Astrocyte (in vitro differentiated cells and primary cell): Measurements from ENCODE around the gene NR4A3. TPM values are rescaled to one million over a fixed set of nuclear protein-coding genes. Genes with fewer than 3 reads are reported as not detected.

Source experiments
- DNase-seq: peaks from one replicate; pipeline ENCODE4 v3.0.0-alpha.2; 2010; ENCODE audit warnings: low read depth
- FAIRE-seq: peaks from 2 replicates; lab custom pipeline; 2011; peaks lifted over from hg19 to GRCh38; lab: Jason Lieb, UNC
- H2AFZ ChIP-seq: 2 replicates; pipeline ENCODE4 v1.6.0; 2012; ENCODE audit warnings: low read depth, low read length, inconsistent platforms
- H3K27ac ChIP-seq: 2 replicates; pipeline ENCODE4 v1.5.1; 2011; ENCODE audit warnings: low read depth, low read length, inconsistent platforms
- H3K27me3 ChIP-seq: 2 replicates; pipeline ENCODE4 v1.6.0; 2011; ENCODE audit warnings: low read length, inconsistent platforms; ENCODE audit not compliant: insufficient read depth
- H3K36me3 ChIP-seq: 2 replicates; pipeline ENCODE4 v1.5.1; 2011; ENCODE audit warnings: low read length, inconsistent platforms; ENCODE audit not compliant: insufficient read depth
- H3K4me1 ChIP-seq: 2 replicates; pipeline ENCODE4 v1.5.1; 2011; ENCODE audit warnings: low read length, inconsistent platforms; ENCODE audit not compliant: insufficient read depth
- H3K4me2 ChIP-seq: 2 replicates; pipeline ENCODE4 v1.6.0; 2012; ENCODE audit warnings: low read length, inconsistent platforms
- H3K4me3 ChIP-seq: 2 replicates; pipeline ENCODE4 v1.5.1; 2011; ENCODE audit warnings: low read depth, mild to moderate bottlenecking, low read length, inconsistent platforms; ENCODE audit not compliant: insufficient read depth
- H3K79me2 ChIP-seq: 2 replicates; pipeline ENCODE4 v1.6.0; 2012; ENCODE audit warnings: mild to moderate bottlenecking, low read length, inconsistent platforms; ENCODE audit not compliant: insufficient read depth
- H3K9ac ChIP-seq: 2 replicates; pipeline ENCODE4 v1.6.0; 2012; ENCODE audit warnings: mild to moderate bottlenecking, low read length, inconsistent platforms
- H3K9me3 ChIP-seq: 2 replicates; pipeline ENCODE4 v1.5.1; 2012; ENCODE audit warnings: low read depth, mild to moderate bottlenecking, low read length, inconsistent platforms; ENCODE audit not compliant: insufficient read depth
- H4K20me1 ChIP-seq: 2 replicates; pipeline ENCODE4 v1.6.0; 2012; ENCODE audit warnings: low read length, inconsistent platforms; ENCODE audit not compliant: insufficient read depth
- H3K27ac Mint-ChIP-seq: one replicate; pipeline ENCODE4 v1.8.0; 2021; ENCODE audit warnings: mild to moderate bottlenecking, mixed read lengths; ENCODE audit not compliant: unreplicated experiment
- H3K27me3 Mint-ChIP-seq: one replicate; pipeline ENCODE4 v1.8.0; 2021; ENCODE audit warnings: low read depth, mixed read lengths; ENCODE audit not compliant: unreplicated experiment
- H3K36me3 Mint-ChIP-seq: one replicate; pipeline ENCODE4 v1.8.0; 2021; ENCODE audit warnings: low read depth, mixed read lengths; ENCODE audit not compliant: unreplicated experiment
- H3K4me1 Mint-ChIP-seq: one replicate; pipeline ENCODE4 v1.8.0; 2021; ENCODE audit warnings: low read depth, mixed read lengths; ENCODE audit not compliant: unreplicated experiment
- H3K4me3 Mint-ChIP-seq: one replicate; pipeline ENCODE4 v1.8.0; 2021; ENCODE audit warnings: mild to moderate bottlenecking, moderate library complexity, mixed read lengths; ENCODE audit not compliant: unreplicated experiment
- H3K9me3 Mint-ChIP-seq: one replicate; pipeline ENCODE4 v1.8.0; 2021; ENCODE audit warnings: mild to moderate bottlenecking, mixed read lengths; ENCODE audit not compliant: unreplicated experiment
- EZH2 ChIP-seq: IDR thresholded peaks from 2 replicates; pipeline ENCODE4 v1.6.1; 2012; ENCODE audit warnings: mild to moderate bottlenecking, low read length, inconsistent platforms; ENCODE audit not compliant: insufficient read depth
- total RNA-seq: library from RNA; stranded (reverse); gene quantifications from 2 replicates; pipeline ENCODE4 v1.2.1, GENCODE V29; 2021
- TF ChIP-seq, protein P1 (sequence below): IDR thresholded peaks from 2 replicates; pipeline ENCODE4 v1.5.1; 2011; ENCODE audit warnings: low read depth, mild to moderate bottlenecking, inconsistent platforms, low read length, moderate library complexity; ENCODE audit not compliant: insufficient read depth

The NR4A3 gene
- total RNA-seq, 1 donor from 2014 or later: 3.6 TPM

DNA sequence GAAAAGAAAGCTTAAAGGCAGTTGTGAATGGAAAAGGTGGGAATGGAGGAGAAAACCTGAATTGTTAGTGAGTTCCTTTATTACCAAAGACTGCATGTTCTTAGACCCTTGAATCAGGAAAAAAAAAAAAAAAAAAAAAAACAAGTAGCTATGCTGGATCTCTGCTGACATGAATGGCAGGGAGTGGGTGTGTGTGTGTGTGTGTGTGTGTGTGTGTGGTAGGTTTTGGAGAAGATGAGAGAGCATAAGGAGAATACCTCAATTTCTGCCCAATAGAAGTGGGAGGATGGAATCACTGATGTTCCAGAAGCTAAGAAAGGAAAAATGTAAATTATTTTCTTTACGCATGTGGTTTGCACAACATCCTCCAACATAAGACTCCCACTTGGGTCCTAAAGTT, 25.5 kb upstream of the NR4A3 start:
- H3K4me2 ChIP-seq: no peak overlapping the region
- DNase-seq: no peak
- H3K27me3 ChIP-seq: no peaks in the 10 kb centered on the region
- no peak overlapping the region for H3K4me3 ChIP-seq
- H4K20me1 ChIP-seq: no peaks in the 10 kb centered on the region
- no peaks in the 10 kb centered on the region for H3K79me2 ChIP-seq
- H3K36me3 ChIP-seq: no peaks in the 10 kb centered on the region
- Mint-ChIP-seq H3K36me3 (no peaks in the 10 kb centered on the region), H3K4me1 (no peaks in the 10 kb centered on the region), H3K4me3 (no peak overlapping the region), H3K27me3 (no peaks in the 10 kb centered on the region), H3K27ac (no peak overlapping the region), H3K9me3 (no peaks in the 10 kb centered on the region)
- TF ChIP-seq, protein P1, sequence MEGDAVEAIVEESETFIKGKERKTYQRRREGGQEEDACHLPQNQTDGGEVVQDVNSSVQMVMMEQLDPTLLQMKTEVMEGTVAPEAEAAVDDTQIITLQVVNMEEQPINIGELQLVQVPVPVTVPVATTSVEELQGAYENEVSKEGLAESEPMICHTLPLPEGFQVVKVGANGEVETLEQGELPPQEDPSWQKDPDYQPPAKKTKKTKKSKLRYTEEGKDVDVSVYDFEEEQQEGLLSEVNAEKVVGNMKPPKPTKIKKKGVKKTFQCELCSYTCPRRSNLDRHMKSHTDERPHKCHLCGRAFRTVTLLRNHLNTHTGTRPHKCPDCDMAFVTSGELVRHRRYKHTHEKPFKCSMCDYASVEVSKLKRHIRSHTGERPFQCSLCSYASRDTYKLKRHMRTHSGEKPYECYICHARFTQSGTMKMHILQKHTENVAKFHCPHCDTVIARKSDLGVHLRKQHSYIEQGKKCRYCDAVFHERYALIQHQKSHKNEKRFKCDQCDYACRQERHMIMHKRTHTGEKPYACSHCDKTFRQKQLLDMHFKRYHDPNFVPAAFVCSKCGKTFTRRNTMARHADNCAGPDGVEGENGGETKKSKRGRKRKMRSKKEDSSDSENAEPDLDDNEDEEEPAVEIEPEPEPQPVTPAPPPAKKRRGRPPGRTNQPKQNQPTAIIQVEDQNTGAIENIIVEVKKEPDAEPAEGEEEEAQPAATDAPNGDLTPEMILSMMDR: no peak
- no peak for TF ChIP-seq EZH2
- no peak overlapping the region for H3K27ac ChIP-seq
- H3K9me3 ChIP-seq: no peaks in the 10 kb centered on the region
- FAIRE-seq: no peak
- H3K9ac ChIP-seq: no peak overlapping the region
- H2AFZ ChIP-seq: no peak overlapping the region
- no peaks in the 10 kb centered on the region for H3K4me1 ChIP-seq

DNA sequence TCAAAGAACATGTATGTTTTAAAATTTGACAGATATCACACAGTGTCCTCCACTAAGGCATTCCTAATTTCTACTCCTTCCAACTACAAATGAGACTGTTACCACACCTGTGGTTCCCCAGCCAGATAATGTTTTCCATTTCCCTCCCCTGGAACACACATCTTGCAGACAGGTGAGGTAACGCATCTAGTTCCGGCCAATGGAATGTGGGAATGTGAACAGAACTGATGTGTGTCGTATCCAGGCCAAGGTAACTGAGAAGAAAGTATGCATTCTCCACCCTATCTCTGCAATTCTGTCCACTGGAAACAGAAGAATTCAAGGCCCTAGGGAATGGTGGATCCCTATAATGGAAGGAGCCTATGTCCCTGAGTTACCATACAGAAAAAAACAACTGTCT, 19.9 kb upstream of the NR4A3 start:
- TF ChIP-seq EZH2: no peak
- TF ChIP-seq, protein P1: no peak
- FAIRE-seq: no peak
- DNase-seq: no peak
- no peak overlapping the region for H3K4me3 ChIP-seq
- no peaks in the 10 kb centered on the region for H3K27me3 Mint-ChIP-seq
- H3K4me1 ChIP-seq: no peaks in the 10 kb centered on the region
- H4K20me1 ChIP-seq: no peaks in the 10 kb centered on the region
- H2AFZ ChIP-seq: no peak overlapping the region
- H3K9ac ChIP-seq: no peak overlapping the region
- no peaks in the 10 kb centered on the region for H3K36me3 Mint-ChIP-seq
- H3K9me3 Mint-ChIP-seq: no peaks in the 10 kb centered on the region
- H3K27ac Mint-ChIP-seq: no peak overlapping the region
- H3K36me3 ChIP-seq: no peaks in the 10 kb centered on the region
- no peaks in the 10 kb centered on the region for H3K9me3 ChIP-seq
- no peaks in the 10 kb centered on the region for H3K79me2 ChIP-seq
- no peak overlapping the region for H3K27ac ChIP-seq
- no peaks in the 10 kb centered on the region for H3K4me1 Mint-ChIP-seq
- H3K27me3 ChIP-seq: no peaks in the 10 kb centered on the region
- H3K4me3 Mint-ChIP-seq: no peak overlapping the region
- no peak overlapping the region for H3K4me2 ChIP-seq

DNA sequence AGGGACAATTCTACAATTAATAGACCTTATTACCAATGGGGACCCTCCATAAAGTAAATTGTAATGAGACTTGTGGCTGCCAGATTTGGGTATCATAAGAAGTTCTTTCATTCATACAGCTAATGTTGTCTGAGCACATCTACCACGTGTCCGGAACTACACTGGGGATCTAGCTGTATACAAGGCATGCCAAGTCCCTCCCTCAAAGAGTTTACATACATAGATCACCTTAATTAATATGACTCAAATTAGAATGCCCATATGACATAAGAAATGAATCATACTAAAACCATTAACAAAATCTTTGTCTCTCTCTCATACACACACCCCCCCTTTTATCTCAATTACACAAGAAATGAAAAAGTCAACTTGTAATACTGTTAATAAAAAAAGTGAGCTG, 18.0 kb upstream of the NR4A3 start:
- Histone ChIP-seq H3K4me2 (no peak overlapping the region), H3K27ac (no peak overlapping the region), H3K9me3 (no peaks in the 10 kb centered on the region), H2AFZ (no peak overlapping the region), H3K9ac (no peak overlapping the region), H3K79me2 (no peaks in the 10 kb centered on the region), H3K4me1 (no peaks in the 10 kb centered on the region), H3K36me3 (no peaks in the 10 kb centered on the region), H4K20me1 (no peaks in the 10 kb centered on the region), H3K27me3 (no peaks in the 10 kb centered on the region), H3K4me3 (no peak overlapping the region)
- Mint-ChIP-seq H3K36me3 (no peaks in the 10 kb centered on the region), H3K4me3 (no peak overlapping the region), H3K4me1 (no peaks in the 10 kb centered on the region), H3K27me3 (no peaks in the 10 kb centered on the region), H3K9me3 (no peaks in the 10 kb centered on the region), H3K27ac (no peak overlapping the region)
- DNase-seq: no peak
- TF ChIP-seq, protein P1: no peak
- no peak for TF ChIP-seq EZH2
- no peak for FAIRE-seq
